KOPT-K1 (cell line): ENCODE data around the gene PPP1R3G.

Experiments
- H3K27ac ChIP-seq: fragments of 200-600 bp; sonication (generic); 2 replicates; pipeline ENCODE4 v1.5.1; 2016; ENCODE audit warnings: antibody characterized with exemption, mild to moderate bottlenecking, low read depth, low read length; ENCODE audit not compliant: poor library complexity, severe bottlenecking
- H3K36me3 ChIP-seq: fragments of 200-600 bp; sonication (generic); 2 replicates; pipeline ENCODE4 v1.5.1; 2017; ENCODE audit warnings: antibody characterized with exemption, mild to moderate bottlenecking, low read length, moderate library complexity; ENCODE audit not compliant: insufficient read depth
- H3K9me3 ChIP-seq: fragments of 200-600 bp; sonication (generic); 2 replicates; pipeline ENCODE4 v1.5.1; 2017; ENCODE audit warnings: antibody characterized with exemption, low read length, mild to moderate bottlenecking; ENCODE audit not compliant: insufficient read depth, poor library complexity, severe bottlenecking

Gene PPP1R3G

GRCh38 chr6:5126214-5126613 is 41.1 kb downstream of the PPP1R3G start:
- H3K9me3 ChIP-seq = no peaks in the 10 kb centered on the region
- H3K27ac ChIP-seq = no peak overlapping the region
- H3K36me3 ChIP-seq = no peaks in the 10 kb centered on the region

- Histone ChIP-seq H3K27ac (no peak overlapping the region), H3K36me3 (no peaks in the 10 kb centered on the region), H3K9me3 (no peaks in the 10 kb centered on the region)
Observed at GRCh38 chr6:5127106-5127687, 42.1 kb downstream of the PPP1R3G start.

GRCh38 chr6:5128351-5128750 is 43.2 kb downstream of the PPP1R3G start:
- H3K27ac ChIP-seq = peak overlapping the region; percentile 8
- H3K36me3 ChIP-seq = no peaks in the 10 kb centered on the region
- no peaks in the 10 kb centered on the region for H3K9me3 ChIP-seq

- no peaks in the 10 kb centered on the region for H3K36me3 ChIP-seq
- H3K9me3 ChIP-seq = no peaks in the 10 kb centered on the region
- H3K27ac ChIP-seq = no peak overlapping the region
Observed at GRCh38 chr6:5130135-5130866, 45.2 kb downstream of the PPP1R3G start.

GRCh38 chr6:5132731-5133130 is 47.6 kb downstream of the PPP1R3G start:
- no peak overlapping the region for H3K27ac ChIP-seq
- no peaks in the 10 kb centered on the region for H3K9me3 ChIP-seq
- no peaks in the 10 kb centered on the region for H3K36me3 ChIP-seq

GRCh38 chr6:5133943-5134342 is 48.8 kb downstream of the PPP1R3G start:
- Histone ChIP-seq H3K9me3 (no peaks in the 10 kb centered on the region), H3K36me3 (no peaks in the 10 kb centered on the region), H3K27ac (no peak overlapping the region)

GRCh38 chr6:5135788-5136376 is 50.7 kb downstream of the PPP1R3G start:
- Histone ChIP-seq H3K36me3 (no peaks in the 10 kb centered on the region), H3K27ac (no peak overlapping the region), H3K9me3 (no peaks in the 10 kb centered on the region)

GRCh38 chr6:5136851-5137250 is 51.7 kb downstream of the PPP1R3G start:
- Histone ChIP-seq H3K27ac (no peak overlapping the region), H3K36me3 (no peaks in the 10 kb centered on the region), H3K9me3 (no peaks in the 10 kb centered on the region)
